Spleen (tissue), 11 donors: Measurements from ENCODE around the gene PITPNB. TPM values are rescaled to one million over a fixed set of nuclear protein-coding genes. Genes with fewer than 3 reads are reported as not detected.

Experiments
- DNase-seq: peaks from one replicate; pipeline ENCODE4 v3.0.0-alpha.2; 2020
- H3K27ac ChIP-seq, 8 donors: fragments of 200-600 bp; sonication (generic) in 7 of 8; 1 replicate in 4 of 8; 2 replicates in 4 of 8; pipeline versions ENCODE4 v1.5.0 to v1.8.0; 2016 to 2021; ENCODE audit warnings: inconsistent platforms in 4 of 8, mild to moderate bottlenecking in 4 of 8, moderate library complexity in 1 of 8
- H3K27me3 ChIP-seq, 7 donors: fragments of 200-600 bp; sonication (generic) in 6 of 7; replicated peaks in 1 of 7; 1 replicate in 4 of 7; 2 replicates in 3 of 7; pipeline versions ENCODE4 v1.5.0 to v1.8.0; 2016 to 2021; ENCODE audit warnings: inconsistent platforms in 3 of 7, mild to moderate bottlenecking in 1 of 7
- H3K36me3 ChIP-seq, 6 donors: fragments of 200-600 bp; sonication (generic) in 5 of 6; 1 replicate in 4 of 6; 2 replicates in 2 of 6; pipeline versions ENCODE4 v1.5.0 to v1.8.0; 2016 to 2021; ENCODE audit warnings: inconsistent platforms in 2 of 6
- H3K4me1 ChIP-seq, 6 donors: fragments of 200-600 bp; sonication (generic) in 5 of 6; 1 replicate in 3 of 6; 2 replicates in 3 of 6; pipeline versions ENCODE4 v1.5.0 to v1.8.0; 2016 to 2021; ENCODE audit warnings: inconsistent platforms in 3 of 6
- H3K4me3 ChIP-seq, 8 donors: fragments of 200-600 bp; sonication (generic) in 7 of 8; 1 replicate in 4 of 8; 2 replicates in 4 of 8; pipeline versions ENCODE4 v1.5.0 to v1.8.0; 2016 to 2021; ENCODE audit warnings: inconsistent platforms in 4 of 8, mild to moderate bottlenecking in 4 of 8, moderate library complexity in 2 of 8
- H3K9me3 ChIP-seq, 8 donors: fragments of 200-600 bp; sonication (generic) in 7 of 8; 1 replicate in 4 of 8; 2 replicates in 4 of 8; pipeline versions ENCODE4 v1.5.0 to v1.8.0; 2016 to 2021; ENCODE audit warnings: inconsistent platforms in 4 of 8
- POLR2A ChIP-seq, 3 donors: fragments of 450-650 bp; IDR thresholded peaks; one replicate each; pipeline ENCODE4 v1.5.1; 2017; ENCODE audit warnings: antibody characterized with exemption in 3 of 3, mild to moderate bottlenecking in 1 of 3
- POLR2AphosphoS5 ChIP-seq, 3 donors: sonication (generic); formaldehyde crosslinking; IDR thresholded peaks; one replicate each; pipeline ENCODE4 v1.5.1; 2017; ENCODE audit warnings: antibody characterized with exemption in 3 of 3
- WGBS, 5 donors: extraction: QIAGEN DNeasy Blood & Tissue Kit in 3 of 5; methylation state at CpG; one replicate each; pipeline versions ENCODE4 v1.1.5 to v1.1.7; 2013 to 2018; 5-methylcytosine and 5-hydroxymethylcytosine counted together
- intact Hi-C: fragments of 100-400 bp; cut with DNase I; formaldehyde crosslinking; loops from one replicate; pipeline ENCODE4 v1.15.0; 2023; ENCODE audit warnings: low total_unique reads
- polyA plus RNA-seq, 3 donors: library from polyadenylated mRNA; stranded (reverse); fragments of 200-250 nt; gene quantifications; one replicate each; pipeline ENCODE4 v1.2.1, GENCODE V29; 2013
- total RNA-seq, 7 donors: library from RNA; depleted of rRNA in 3 of 7; stranded (reverse); fragments of >200 nt in 3 of 7; fragmentation: NEBNext Ultra II Directional in 4 of 7; extraction: Animal tissue kit (Norgen Biotek cat#: 25700) in 4 of 7; gene quantifications; one replicate each; pipeline versions ENCODE4 v1.1.0 to v1.2.1, GENCODE V29; 2016 to 2021
- TF ChIP-seq, protein P1 (sequence below), 11 experiments: fragments of 200-600 bp in 7 of 11; fragments of 450-650 bp in 4 of 11; sonication (generic) in 4 of 11; IDR thresholded peaks in 8 of 11; conservative IDR thresholded peaks in 3 of 11; 1 replicate in 7 of 11; 2 replicates in 4 of 11; pipeline versions ENCODE4 v1.4.0 to v1.8.0; 2016 to 2021; ENCODE audit warnings: antibody characterized with exemption in 11 of 11, inconsistent platforms in 4 of 11, mild to moderate bottlenecking in 1 of 11
- donor health status: healthy with polysubstance abuse.
- donor health status: DM: no; HTN: no; CAD: no; lungs with moderate emphysema.
- donor health status: DM: no; HTN: no; CAD: no.
- donor health status: Bipolar disorder and iron deficiency.
- donor health status: healthy.
- donor health status: DM: no; HTN: no; CAD: no.
- donor health status: DM: yes; HTN: yes; CAD: no.

Gene PITPNB
- total and polyA plus RNA-seq, 10 donors = 17.5 to 67.2 (median 48.9) TPM

DNA sequence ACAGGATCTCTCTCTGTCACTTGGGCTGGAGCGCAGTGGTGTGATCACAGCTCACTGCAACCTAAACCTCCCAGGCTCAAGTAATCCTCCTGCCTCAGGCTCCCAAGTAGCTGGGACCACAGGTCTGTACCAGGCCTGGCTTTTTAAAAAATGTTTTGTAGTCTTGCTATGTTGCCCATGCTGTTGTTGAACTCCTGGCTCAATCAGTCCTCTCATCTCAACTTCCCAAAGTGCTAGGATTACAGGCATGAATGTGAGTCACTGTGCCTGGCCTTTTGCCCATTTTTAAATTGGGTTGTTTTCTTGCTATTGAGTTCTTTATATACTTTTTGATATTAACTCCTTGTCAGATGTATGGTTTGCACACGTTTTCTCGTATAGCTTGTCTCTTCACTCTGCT is 33.0 kb upstream of the PITPNB start:
- H3K4me3 ChIP-seq = no peak overlapping the region
- 83 to 92% (median 91%) methylated on average over 3 of the region's 3 CpGs for WGBS, 5 donors

DNA sequence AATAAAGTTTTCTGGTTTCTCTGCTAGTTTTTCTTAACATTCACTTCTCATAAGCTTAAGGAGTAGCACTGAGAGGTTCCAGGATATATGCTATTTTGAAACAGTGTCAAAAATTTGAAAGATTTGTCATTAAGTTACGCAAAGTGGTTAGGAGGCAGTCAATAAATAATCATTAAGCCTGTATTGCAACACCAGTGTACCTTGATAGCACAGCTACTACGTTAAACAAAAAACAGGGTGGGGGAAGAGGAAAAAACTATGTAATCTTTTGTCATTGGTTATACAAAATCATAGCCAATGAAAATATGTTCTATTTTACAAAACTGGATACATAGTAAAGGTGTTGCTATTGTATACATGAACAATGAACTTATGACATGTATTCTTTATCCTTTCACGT is 30.4 kb upstream of the PITPNB start:
- H3K4me3 ChIP-seq = no peak overlapping the region
- no peaks in the 10 kb centered on the region for H3K9me3 ChIP-seq
- WGBS, 5 donors = 87 to 93% (median 91%) methylated on average over 3 of the region's 3 CpGs
- peaks cover 0 to 13% (median 0%) of the 10 kb centered on the region in 6 donors for H3K4me1 ChIP-seq
- TF ChIP-seq POLR2A (IDR thresholded peaks at IDR 0.05) (no peak), POLR2AphosphoS5 (IDR thresholded peaks at IDR 0.05) (no peak)
- TF ChIP-seq, protein P1, sequence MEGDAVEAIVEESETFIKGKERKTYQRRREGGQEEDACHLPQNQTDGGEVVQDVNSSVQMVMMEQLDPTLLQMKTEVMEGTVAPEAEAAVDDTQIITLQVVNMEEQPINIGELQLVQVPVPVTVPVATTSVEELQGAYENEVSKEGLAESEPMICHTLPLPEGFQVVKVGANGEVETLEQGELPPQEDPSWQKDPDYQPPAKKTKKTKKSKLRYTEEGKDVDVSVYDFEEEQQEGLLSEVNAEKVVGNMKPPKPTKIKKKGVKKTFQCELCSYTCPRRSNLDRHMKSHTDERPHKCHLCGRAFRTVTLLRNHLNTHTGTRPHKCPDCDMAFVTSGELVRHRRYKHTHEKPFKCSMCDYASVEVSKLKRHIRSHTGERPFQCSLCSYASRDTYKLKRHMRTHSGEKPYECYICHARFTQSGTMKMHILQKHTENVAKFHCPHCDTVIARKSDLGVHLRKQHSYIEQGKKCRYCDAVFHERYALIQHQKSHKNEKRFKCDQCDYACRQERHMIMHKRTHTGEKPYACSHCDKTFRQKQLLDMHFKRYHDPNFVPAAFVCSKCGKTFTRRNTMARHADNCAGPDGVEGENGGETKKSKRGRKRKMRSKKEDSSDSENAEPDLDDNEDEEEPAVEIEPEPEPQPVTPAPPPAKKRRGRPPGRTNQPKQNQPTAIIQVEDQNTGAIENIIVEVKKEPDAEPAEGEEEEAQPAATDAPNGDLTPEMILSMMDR (IDR thresholded peaks at IDR 0.05 in 8 of 11, conservative IDR thresholded peaks at IDR 0.05 in 3 of 11) = no peak
- no peak overlapping the region for H3K27ac ChIP-seq
- no peak for DNase-seq
- intact Hi-C loops = no loop called here
- no peaks in the 10 kb centered on the region for H3K27me3 ChIP-seq
- peaks cover 0 to 5% (median 0%) of the 10 kb centered on the region in 6 donors for H3K36me3 ChIP-seq

More for the DNA sequence above, 33.0 kb upstream of the PITPNB start:
- intact Hi-C loops = no loop called here
- TF ChIP-seq POLR2A (IDR thresholded peaks at IDR 0.05) (no peak), POLR2AphosphoS5 (IDR thresholded peaks at IDR 0.05) (no peak)
- TF ChIP-seq, protein P1 (IDR thresholded peaks at IDR 0.05 in 8 of 11, conservative IDR thresholded peaks at IDR 0.05 in 3 of 11) = no peak
- no peaks in the 10 kb centered on the region for H3K27me3 ChIP-seq
- DNase-seq = no peak
- peaks cover 0 to 6% (median 0%) of the 10 kb centered on the region in 8 donors for H3K9me3 ChIP-seq
- peaks cover 0 to 5% (median 0%) of the 10 kb centered on the region in 6 donors for H3K36me3 ChIP-seq
- no peak overlapping the region for H3K27ac ChIP-seq
- peaks cover 0 to 13% (median 0%) of the 10 kb centered on the region in 6 donors for H3K4me1 ChIP-seq

GRCh38 chr22:27948569-27948968 is 29.5 kb upstream of the PITPNB start:
- no peaks in the 10 kb centered on the region for H3K27me3 ChIP-seq
- TF ChIP-seq, protein P1 (IDR thresholded peaks at IDR 0.05 in 8 of 11, conservative IDR thresholded peaks at IDR 0.05 in 3 of 11) = no peak
- no peak for TF ChIP-seq POLR2AphosphoS5 (IDR thresholded peaks at IDR 0.05)

GRCh38 chr22:27947448-27947847 is 28.4 kb upstream of the PITPNB start:
- Histone ChIP-seq H3K9me3 (no peaks in the 10 kb centered on the region), H3K4me1 (peaks cover 0 to 8% (median 0%) of the 10 kb centered on the region in 6 donors), H3K27ac (no peak overlapping the region), H3K36me3 (peaks cover 0 to 9% (median 0%) of the 10 kb centered on the region in 6 donors), H3K27me3 (no peaks in the 10 kb centered on the region), H3K4me3 (no peak overlapping the region)
- 94 to 99% (median 97%) methylated on average over 4 of the region's 4 CpGs for WGBS, 5 donors
- no peak for TF ChIP-seq POLR2A (IDR thresholded peaks at IDR 0.05)
- TF ChIP-seq, protein P1 (IDR thresholded peaks at IDR 0.05 in 8 of 11, conservative IDR thresholded peaks at IDR 0.05 in 3 of 11) = no peak
- no peak for TF ChIP-seq POLR2AphosphoS5 (IDR thresholded peaks at IDR 0.05)
- intact Hi-C loops = no loop called here
- no peak for DNase-seq

More at GRCh38 chr22:27948569-27948968, 29.5 kb upstream of the PITPNB start:
- intact Hi-C loops = no loop called here
- H3K27ac ChIP-seq = no peak overlapping the region
- H3K4me3 ChIP-seq = no peak overlapping the region
- H3K36me3 ChIP-seq = peaks cover 0 to 5% (median 0%) of the 10 kb centered on the region in 6 donors
- peaks cover 0 to 13% (median 0%) of the 10 kb centered on the region in 6 donors for H3K4me1 ChIP-seq
- 86 to 94% (median 90%) methylated on average over 2 of the region's 2 CpGs for WGBS, 5 donors
- no peaks in the 10 kb centered on the region for H3K9me3 ChIP-seq
- DNase-seq = no peak
